ENCODE measurements around the gene PIK3AP1.

The PIK3AP1 gene

GRCh38 chr10:96658844-96659243, 61.5 kb downstream of the PIK3AP1 start:
- Histone ChIP-seq H3K4me3 (replicated peaks; ENCODE audit: insufficient read depth, low read length) (no peak overlapping the region), H3K27me3 (ENCODE audit: insufficient read depth, poor library complexity, severe bottlenecking) (no peaks in the 10 kb centered on the region), H3K27ac (replicated peaks) (peak overlapping the region; percentile 81)
- TF ChIP-seq GABPA (IDR thresholded peaks at IDR 0.05; ENCODE audit: low read depth) (no peak), REST (IDR thresholded peaks at IDR 0.05; ENCODE audit: insufficient replicate concordance, low read depth) (peak; percentile 68)
- DNase-seq (ENCODE audit: low read depth in 1 of 2, low spot score in 1 of 2) = no peak

- peak overlapping the region; percentile 81 for H3K27ac ChIP-seq (replicated peaks)
- TF ChIP-seq REST (IDR thresholded peaks at IDR 0.05; ENCODE audit: insufficient replicate concordance, low read depth) = no peak
- no peak for TF ChIP-seq GABPA (IDR thresholded peaks at IDR 0.05; ENCODE audit: low read depth)
- TF ChIP-seq, protein P1, sequence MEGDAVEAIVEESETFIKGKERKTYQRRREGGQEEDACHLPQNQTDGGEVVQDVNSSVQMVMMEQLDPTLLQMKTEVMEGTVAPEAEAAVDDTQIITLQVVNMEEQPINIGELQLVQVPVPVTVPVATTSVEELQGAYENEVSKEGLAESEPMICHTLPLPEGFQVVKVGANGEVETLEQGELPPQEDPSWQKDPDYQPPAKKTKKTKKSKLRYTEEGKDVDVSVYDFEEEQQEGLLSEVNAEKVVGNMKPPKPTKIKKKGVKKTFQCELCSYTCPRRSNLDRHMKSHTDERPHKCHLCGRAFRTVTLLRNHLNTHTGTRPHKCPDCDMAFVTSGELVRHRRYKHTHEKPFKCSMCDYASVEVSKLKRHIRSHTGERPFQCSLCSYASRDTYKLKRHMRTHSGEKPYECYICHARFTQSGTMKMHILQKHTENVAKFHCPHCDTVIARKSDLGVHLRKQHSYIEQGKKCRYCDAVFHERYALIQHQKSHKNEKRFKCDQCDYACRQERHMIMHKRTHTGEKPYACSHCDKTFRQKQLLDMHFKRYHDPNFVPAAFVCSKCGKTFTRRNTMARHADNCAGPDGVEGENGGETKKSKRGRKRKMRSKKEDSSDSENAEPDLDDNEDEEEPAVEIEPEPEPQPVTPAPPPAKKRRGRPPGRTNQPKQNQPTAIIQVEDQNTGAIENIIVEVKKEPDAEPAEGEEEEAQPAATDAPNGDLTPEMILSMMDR (IDR thresholded peaks at IDR 0.05; ENCODE audit: insufficient read depth, low read length) = no peak
- TF ChIP-seq POLR2AphosphoS5 (IDR thresholded peaks at IDR 0.05; ENCODE audit: low read depth) = no peak
- TF ChIP-seq SPI1 (IDR thresholded peaks at IDR 0.05; ENCODE audit: borderline replicate concordance, low read depth) = no peak
- H3K4me3 ChIP-seq (replicated peaks; ENCODE audit: insufficient read depth, low read length) = no peak overlapping the region
- no peaks in the 10 kb centered on the region for H3K27me3 ChIP-seq (ENCODE audit: insufficient read depth, poor library complexity, severe bottlenecking)
- DNase-seq (ENCODE audit: low read depth in 1 of 2, low spot score in 1 of 2) = no peak
Measured at GRCh38 chr10:96657385-96657784, 62.9 kb downstream of the PIK3AP1 start.

- Histone ChIP-seq H3K27me3 (ENCODE audit: insufficient read depth, poor library complexity, severe bottlenecking) (no peaks in the 10 kb centered on the region), H3K27ac (replicated peaks) (peak overlapping the region; percentile 81), H3K4me3 (replicated peaks; ENCODE audit: insufficient read depth, low read length) (peak overlapping the region; percentile 38)
- peak; percentile 90 to 92 for DNase-seq (ENCODE audit: low read depth in 1 of 2, low spot score in 1 of 2)
- TF ChIP-seq GABPA (IDR thresholded peaks at IDR 0.05; ENCODE audit: low read depth) (no peak), POLR2AphosphoS5 (IDR thresholded peaks at IDR 0.05; ENCODE audit: low read depth) (peak; percentile 59; the same call in 1 of the 2 replicates), SPI1 (IDR thresholded peaks at IDR 0.05; ENCODE audit: borderline replicate concordance, low read depth) (peak; percentile 51; the same call in 1 of the 2 replicates)
- TF ChIP-seq, protein P1 (IDR thresholded peaks at IDR 0.05; ENCODE audit: insufficient read depth, low read length) = no peak
Measured at GRCh38 chr10:96656839-96657238, 63.5 kb downstream of the PIK3AP1 start.

GRCh38 chr10:96656198-96656577, 64.1 kb downstream of the PIK3AP1 start:
- no peaks in the 10 kb centered on the region for H3K27me3 ChIP-seq (ENCODE audit: insufficient read depth, poor library complexity, severe bottlenecking)
- H3K27ac ChIP-seq (replicated peaks) = peak overlapping the region; percentile 81
- TF ChIP-seq GABPA (IDR thresholded peaks at IDR 0.05; ENCODE audit: low read depth) (no peak), REST (IDR thresholded peaks at IDR 0.05; ENCODE audit: insufficient replicate concordance, low read depth) (no peak), SPI1 (IDR thresholded peaks at IDR 0.05; ENCODE audit: borderline replicate concordance, low read depth) (no peak), POLR2AphosphoS5 (IDR thresholded peaks at IDR 0.05; ENCODE audit: low read depth) (no peak)
- TF ChIP-seq, protein P1 (IDR thresholded peaks at IDR 0.05; ENCODE audit: insufficient read depth, low read length) = no peak
- DNase-seq (ENCODE audit: low read depth in 1 of 2, low spot score in 1 of 2) = peak in 1 of 2 experiments; percentile 46
- H3K4me3 ChIP-seq (replicated peaks; ENCODE audit: insufficient read depth, low read length) = peak overlapping the region; percentile 38
